NT2/D1 (cell line): Measurements from ENCODE around the gene SLC39A2.
"Not testable (repeated sequence)": the region's sequence is repeated elsewhere in the genome, so short reads cannot be mapped to it uniquely, and the experiment has no call there.

Experiments
- DNase-seq: peaks from one replicate; pipeline ENCODE4 v3.0.0-alpha.2; 2011; ENCODE audit warnings: low read depth, low spot score
- H3K27me3 ChIP-seq: 2 replicates; pipeline ENCODE4 v1.6.0; 2011; ENCODE audit warnings: mild to moderate bottlenecking; ENCODE audit not compliant: insufficient read length, insufficient read depth
- H3K36me3 ChIP-seq: 2 replicates; pipeline ENCODE4 v1.6.1; 2011; ENCODE audit warnings: mild to moderate bottlenecking, low read length, mixed read lengths; ENCODE audit not compliant: insufficient read depth, insufficient read length
- H3K4me1 ChIP-seq: 2 replicates; pipeline ENCODE4 v1.5.1; 2011; ENCODE audit not compliant: insufficient read depth, insufficient read length
- H3K4me3 ChIP-seq: 2 replicates; pipeline ENCODE4 v1.5.1; 2011; ENCODE audit warnings: low read depth; ENCODE audit not compliant: insufficient read length
- H3K9ac ChIP-seq: 2 replicates; pipeline ENCODE4 v1.6.0; 2011; ENCODE audit warnings: low read depth; ENCODE audit not compliant: insufficient read length
- H3K9me3 ChIP-seq: 2 replicates; pipeline ENCODE4 v1.5.1; 2011; ENCODE audit warnings: mild to moderate bottlenecking, low read length; ENCODE audit not compliant: insufficient read depth
- SUZ12 ChIP-seq: IDR thresholded peaks from 2 replicates; pipeline ENCODE4 v1.6.1; 2011; ENCODE audit not compliant: insufficient read length, insufficient read depth; ENCODE audit errors: extremely low read depth
- YY1 ChIP-seq: IDR thresholded peaks from 2 replicates; pipeline ENCODE4 v1.6.1; 2011; ENCODE audit not compliant: insufficient read length, insufficient read depth
- ZNF274 ChIP-seq: IDR thresholded peaks from 2 replicates; pipeline ENCODE4 v1.6.1; 2011; ENCODE audit warnings: mild to moderate bottlenecking, low read depth, low read length

SLC39A2 gene

DNA sequence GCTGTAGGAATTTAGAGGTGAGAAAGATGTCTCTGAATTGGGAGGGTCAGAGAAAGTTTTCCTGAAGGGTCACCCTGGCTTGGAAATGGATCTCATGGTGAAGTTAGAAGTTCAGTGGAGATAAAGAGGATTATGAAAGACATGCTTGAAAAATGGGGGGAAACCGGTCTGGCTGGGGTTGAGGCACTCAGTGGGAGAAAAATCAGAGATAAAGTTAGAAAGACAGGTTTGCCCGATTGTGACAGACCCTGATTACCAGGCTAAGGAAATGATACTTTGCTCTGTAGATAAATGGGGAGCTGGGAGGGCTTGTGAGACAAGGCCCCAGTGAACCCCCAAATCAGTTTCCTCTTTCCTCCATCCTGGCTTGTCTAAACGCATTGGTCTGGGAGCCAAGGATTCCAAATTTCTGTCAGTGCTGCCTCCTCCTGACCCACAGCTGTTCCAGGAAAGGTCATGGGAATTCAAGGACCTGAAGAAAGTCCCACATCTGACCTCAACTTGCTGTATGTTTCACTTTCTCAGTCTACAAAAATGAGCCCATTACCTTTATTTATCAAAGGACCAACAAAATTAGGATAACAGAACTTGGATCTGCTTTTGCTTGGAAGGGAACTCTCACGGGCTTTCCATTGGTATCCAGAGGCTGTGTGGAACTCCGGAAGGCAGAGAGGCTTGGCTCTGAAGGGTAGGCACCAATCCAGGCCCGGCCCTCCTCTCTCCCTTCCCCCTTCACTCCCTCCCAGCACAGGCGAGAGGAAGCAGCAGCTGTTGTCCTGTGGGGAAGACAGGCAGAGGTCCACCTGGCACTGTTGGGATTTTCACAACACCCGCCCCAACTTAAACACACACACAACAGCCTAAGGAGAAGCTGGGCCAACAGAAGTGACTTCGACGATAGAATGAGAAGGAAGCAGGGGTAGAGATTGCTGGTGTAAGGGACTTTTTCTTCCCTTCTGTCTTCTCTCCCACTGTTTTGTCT, 39.6 kb downstream of the SLC39A2 start:
- Histone ChIP-seq H3K4me1 (no peaks in the 10 kb centered on the region), H3K9ac (no peak overlapping the region), H3K9me3 (no peaks in the 10 kb centered on the region), H3K4me3 (no peak overlapping the region), H3K36me3 (no peaks in the 10 kb centered on the region), H3K27me3 (no peaks in the 10 kb centered on the region)
- TF ChIP-seq SUZ12 (no peak), ZNF274 (no peak), YY1 (no peak)
- DNase-seq: no peak

DNA sequence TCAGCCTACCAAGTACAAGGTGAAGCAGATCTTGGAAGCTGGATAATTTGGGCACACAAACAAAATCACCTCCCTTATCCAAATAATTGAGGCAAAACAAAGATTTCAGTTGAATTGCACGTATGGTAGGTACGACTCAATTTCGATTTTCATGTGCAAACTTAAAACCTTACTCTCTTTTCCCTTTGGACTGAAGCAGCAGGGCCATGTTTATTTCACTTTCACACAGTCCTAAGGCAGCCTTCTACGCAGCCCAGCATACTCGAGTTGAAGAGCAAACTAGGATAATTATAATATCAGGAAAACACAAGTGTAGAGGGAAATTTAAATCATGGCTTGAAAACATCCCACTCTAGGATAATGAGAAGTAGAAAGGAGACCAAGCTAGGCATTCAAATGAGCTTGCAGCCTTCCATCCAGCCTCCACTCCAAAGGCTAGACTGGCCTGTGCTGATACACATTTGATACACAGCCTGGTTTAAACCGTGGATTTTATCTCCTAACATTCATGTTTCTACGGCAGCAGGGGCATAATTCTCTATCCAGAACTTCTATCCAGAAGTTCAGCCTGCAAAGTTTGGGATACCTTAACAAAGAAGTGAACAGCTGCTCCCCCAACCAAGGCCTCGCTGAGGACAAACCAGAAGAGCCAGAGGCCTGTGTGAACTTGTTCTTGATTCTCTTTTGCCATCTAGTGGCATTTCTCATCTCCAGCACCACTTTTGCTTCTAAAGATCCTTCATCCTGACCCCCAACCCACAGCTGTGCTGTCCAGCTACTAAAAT, 40.7 kb downstream of the SLC39A2 start:
- Histone ChIP-seq H3K4me3 (no peak overlapping the region), H3K4me1 (peaks cover 3% of the 10 kb centered on the region), H3K9me3 (no peaks in the 10 kb centered on the region), H3K9ac (no peak overlapping the region), H3K27me3 (no peaks in the 10 kb centered on the region), H3K36me3 (no peaks in the 10 kb centered on the region)
- TF ChIP-seq ZNF274: no peak
- TF ChIP-seq SUZ12: no peak
- no peak for TF ChIP-seq YY1
- no peak for DNase-seq

DNA sequence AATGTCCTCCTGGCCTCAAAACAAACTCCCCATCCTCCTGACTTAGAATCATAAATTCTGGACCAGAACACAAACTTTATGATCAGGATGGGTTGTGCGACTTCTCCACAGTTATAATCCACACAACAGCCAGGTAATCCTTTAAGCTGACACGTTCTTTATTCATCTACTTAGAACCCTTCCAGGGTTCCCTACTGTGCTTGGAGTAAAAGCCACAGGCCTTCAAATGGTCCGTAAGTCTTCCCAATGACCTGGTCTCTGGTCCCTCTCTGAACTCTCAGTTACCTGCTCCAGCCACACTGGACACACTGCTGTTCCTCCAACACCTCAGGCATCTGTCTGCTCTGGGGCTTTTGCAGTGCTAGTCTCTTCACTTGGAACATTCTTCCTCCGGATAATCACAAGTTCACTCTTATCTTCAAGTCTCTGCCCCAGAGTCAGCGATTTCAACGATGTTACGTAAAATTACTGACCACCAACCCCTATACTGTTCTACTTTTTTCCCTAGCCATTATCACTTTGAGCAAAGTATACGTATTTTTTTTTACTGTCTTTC, 41.4 kb downstream of the SLC39A2 start:
- DNase-seq: no peak
- Histone ChIP-seq H3K4me3 (no peak overlapping the region), H3K9ac (no peak overlapping the region), H3K9me3 (no peaks in the 10 kb centered on the region), H3K36me3 (no peaks in the 10 kb centered on the region), H3K27me3 (no peaks in the 10 kb centered on the region), H3K4me1 (peaks cover 3% of the 10 kb centered on the region)
- no peak for TF ChIP-seq YY1
- TF ChIP-seq ZNF274: no peak
- TF ChIP-seq SUZ12: no peak

DNA sequence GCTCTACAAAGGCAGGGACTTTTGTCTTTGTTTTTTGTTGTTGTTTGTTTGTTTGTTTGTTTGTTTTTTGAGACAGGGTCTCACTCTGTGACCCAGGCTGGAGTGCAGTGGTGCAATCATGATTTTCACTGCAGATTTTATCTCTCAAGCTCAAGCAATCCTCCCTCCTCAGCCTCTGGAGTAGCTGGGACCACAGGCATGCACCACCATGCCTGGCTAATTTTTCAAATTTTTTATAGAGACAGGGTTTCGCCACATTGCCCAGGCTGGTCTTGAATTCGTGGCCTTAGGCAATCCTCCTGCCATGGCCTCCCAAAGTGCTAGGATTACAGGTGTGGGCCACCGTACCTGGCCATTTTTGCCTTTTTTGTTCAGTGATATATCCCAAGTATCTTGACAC, 41.8 kb downstream of the SLC39A2 start:
- H3K4me3 ChIP-seq, H3K36me3 ChIP-seq, H3K9me3 ChIP-seq, H3K4me1 ChIP-seq, DNase-seq, H3K27me3 ChIP-seq, H3K9ac ChIP-seq: not testable (repeated sequence)

DNA sequence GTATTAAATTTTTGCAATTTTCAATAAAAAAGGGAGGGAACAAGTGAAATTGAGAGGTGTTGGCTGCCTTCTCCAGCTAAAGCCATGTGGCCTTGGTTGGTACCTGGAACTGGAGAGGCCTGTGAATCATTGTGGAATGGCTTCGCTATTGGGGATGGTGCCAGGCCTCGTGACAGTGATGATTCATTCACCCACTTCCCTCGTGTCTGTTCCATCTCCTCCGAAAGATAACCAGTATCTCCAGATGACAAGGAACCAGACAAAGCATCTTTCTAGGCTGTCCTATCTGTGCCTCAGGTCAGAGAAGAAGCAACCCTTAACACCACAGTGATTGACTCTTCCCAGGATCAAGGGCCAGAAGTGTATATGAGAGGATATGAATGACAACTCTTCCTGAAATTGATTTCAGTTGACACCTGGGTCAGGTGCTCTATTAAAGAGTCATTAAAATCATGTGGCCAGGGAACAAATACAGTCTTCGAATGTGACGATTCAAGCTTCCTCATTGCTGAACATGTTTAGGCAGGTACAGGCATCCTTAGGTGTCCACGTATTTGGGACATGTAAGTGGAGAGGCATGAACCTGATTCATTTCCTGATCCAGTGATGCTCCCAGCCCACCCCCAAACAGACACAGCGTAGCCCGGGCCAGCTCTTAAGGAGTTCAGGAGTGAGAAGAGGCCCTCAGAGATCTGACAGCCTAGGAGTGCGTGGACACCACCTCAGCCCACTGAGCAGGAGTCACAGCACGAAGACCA, 42.8 kb downstream of the SLC39A2 start, which contains the start of gene RNASE7:
RNASE7 (plus strand) TSS at position 687 of the 758 bp plus-strand sequence. CDS start 631 bp downstream, outside the sequence.
- no peaks in the 10 kb centered on the region for H3K9me3 ChIP-seq
- DNase-seq: no peak
- no peaks in the 10 kb centered on the region for H3K27me3 ChIP-seq
- H3K36me3 ChIP-seq: no peaks in the 10 kb centered on the region
- TF ChIP-seq ZNF274: no peak
- no peak for TF ChIP-seq YY1
- no peak for TF ChIP-seq SUZ12
- no peak within 1 kb of the TSS for H3K4me3 ChIP-seq
- peaks cover 3% of the 10 kb centered on the region for H3K4me1 ChIP-seq
- no peak within 1 kb of the TSS for H3K9ac ChIP-seq

DNA sequence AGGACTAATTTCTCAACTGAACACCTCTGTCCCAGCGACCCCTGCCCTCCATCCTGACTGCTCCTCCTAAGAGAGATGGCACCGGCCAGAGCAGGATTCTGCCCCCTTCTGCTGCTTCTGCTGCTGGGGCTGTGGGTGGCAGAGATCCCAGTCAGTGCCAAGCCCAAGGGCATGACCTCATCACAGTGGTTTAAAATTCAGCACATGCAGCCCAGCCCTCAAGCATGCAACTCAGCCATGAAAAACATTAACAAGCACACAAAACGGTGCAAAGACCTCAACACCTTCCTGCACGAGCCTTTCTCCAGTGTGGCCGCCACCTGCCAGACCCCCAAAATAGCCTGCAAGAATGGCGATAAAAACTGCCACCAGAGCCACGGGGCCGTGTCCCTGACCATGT, 43.8 kb downstream of the SLC39A2 start:
- no peak for DNase-seq
- TF ChIP-seq SUZ12: no peak
- no peak for TF ChIP-seq ZNF274
- TF ChIP-seq YY1: no peak
- Histone ChIP-seq H3K4me1 (peaks cover 3% of the 10 kb centered on the region), H3K9me3 (no peaks in the 10 kb centered on the region), H3K9ac (no peak overlapping the region), H3K4me3 (no peak overlapping the region), H3K36me3 (no peaks in the 10 kb centered on the region), H3K27me3 (no peaks in the 10 kb centered on the region)
